Fibroblast of villous mesenchyme (primary cell): ENCODE results near the gene RERE. TPM values are rescaled to one million over a fixed set of nuclear protein-coding genes. Genes with fewer than 3 reads are reported as not detected.
"Not testable (repeated sequence)": the region's sequence is repeated elsewhere in the genome, so short reads cannot be mapped to it uniquely, and the experiment has no call there.

ENCODE experiments used
- DNase-seq: peaks from one replicate; pipeline ENCODE4 v3.0.0-alpha.2; 2010; ENCODE audit warnings: low read depth
- H3K4me3 ChIP-seq: 2 replicates; pipeline ENCODE4 v1.5.1; 2011; ENCODE audit warnings: low read depth, mild to moderate bottlenecking, low read length
- CTCF ChIP-seq: IDR thresholded peaks from 2 replicates; pipeline ENCODE4 v1.5.1; 2012; ENCODE audit warnings: low read depth, mild to moderate bottlenecking, low read length; ENCODE audit not compliant: insufficient read depth
- total RNA-seq: library from RNA; depleted of rRNA; stranded (reverse); fragments of >200 nt; gene quantifications from 2 replicates; pipeline ENCODE4 v1.2.3, GENCODE V29; 2012

The RERE gene
- total RNA-seq, 1 donor = 51.4 TPM

DNA sequence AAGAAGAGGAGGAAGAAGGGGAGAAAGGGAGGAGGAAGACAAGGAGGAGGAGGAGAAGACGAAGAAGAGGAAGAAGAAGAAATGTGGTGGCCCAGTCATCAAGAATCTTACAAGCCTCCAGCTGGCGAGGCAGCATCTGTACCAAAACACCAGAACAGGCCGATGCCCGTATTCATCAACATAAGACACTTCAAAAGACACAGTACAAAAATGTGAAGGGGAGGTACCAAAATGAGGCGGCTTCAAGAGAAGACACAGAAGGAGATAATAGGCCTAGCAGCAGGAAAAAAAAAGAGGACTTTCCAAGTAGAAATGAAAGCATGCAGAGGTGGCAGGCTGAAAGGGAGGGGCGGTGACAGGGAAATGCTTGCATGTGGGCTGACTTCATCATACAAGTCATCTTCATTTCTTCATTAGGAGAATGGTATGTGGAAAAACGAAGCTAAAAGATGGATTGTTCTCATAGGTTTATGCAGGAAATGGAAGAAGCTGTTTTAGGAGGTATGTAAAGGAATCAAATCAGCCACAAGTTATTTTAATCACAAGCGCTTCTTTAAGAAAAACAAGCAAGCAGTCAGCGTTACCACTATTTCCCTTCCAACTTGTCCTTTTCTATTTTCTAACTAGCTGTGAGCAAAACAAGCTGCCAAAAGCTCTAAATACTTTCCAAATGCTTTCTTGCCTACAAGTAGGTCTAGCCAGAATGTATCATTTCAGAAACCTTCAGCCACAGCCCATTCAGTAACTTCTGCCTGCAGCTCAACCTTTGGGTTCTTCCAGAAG lies 307.2 kb downstream of the RERE start:
- H3K4me3 ChIP-seq = no peak overlapping the region
- TF ChIP-seq CTCF = no peak

DNA sequence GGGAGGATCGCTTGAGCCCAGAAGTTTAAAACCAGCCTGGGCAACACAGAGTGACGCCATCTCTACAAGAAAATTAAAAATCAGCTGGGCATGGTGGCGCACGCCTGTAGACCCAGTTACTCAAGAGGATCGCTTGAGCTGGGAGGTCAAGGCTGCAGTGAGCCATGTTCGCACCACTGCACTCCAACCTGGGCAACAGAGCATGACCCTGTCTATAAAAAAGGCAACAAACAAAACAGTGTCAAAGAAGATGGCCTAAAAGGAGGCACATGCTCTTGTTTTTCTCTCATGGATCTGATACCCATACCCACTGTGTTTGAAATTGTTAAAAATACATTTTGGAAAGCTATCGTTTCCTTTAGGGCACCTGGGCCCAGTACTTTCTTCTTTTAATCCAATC lies 307.9 kb downstream of the RERE start:
- no peak for DNase-seq
- no peak for TF ChIP-seq CTCF
- H3K4me3 ChIP-seq = no peak overlapping the region

More for the DNA sequence above, 307.2 kb downstream of the RERE start:
- peak; percentile 80 for DNase-seq

DNA sequence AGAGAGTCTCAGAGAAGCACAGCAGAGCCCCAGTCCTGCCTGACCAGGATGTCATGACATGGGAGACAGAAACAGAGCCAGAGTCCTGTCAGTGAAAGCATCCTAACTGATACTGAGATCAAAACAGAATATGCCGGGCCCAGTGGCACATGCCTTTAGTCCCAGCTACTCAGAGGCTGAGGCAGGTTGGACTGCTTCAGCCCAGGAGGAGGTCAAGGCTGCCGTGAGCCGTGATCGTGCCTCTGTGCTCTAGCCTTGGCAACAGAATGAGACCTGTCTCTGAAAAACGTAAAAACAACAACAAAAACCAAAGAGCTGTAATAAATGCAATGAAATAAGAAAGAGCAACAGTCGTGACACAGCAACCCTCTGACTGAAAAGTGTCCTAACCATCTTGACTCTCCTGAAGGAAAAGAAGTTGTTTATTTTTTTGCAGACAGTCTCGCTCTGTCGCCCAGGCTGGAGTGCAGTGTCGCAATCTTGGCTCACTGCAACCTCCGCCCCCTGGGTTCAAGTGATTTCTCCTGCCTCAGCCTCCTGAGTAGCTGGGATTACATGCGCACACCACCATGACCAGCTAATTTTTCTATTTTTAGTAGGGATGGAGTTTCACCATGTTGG lies 310.3 kb downstream of the RERE start:
- TF ChIP-seq CTCF = no peak
- no peak overlapping the region for H3K4me3 ChIP-seq
- DNase-seq = no peak

- no peak overlapping the region for H3K4me3 ChIP-seq
- no peak for TF ChIP-seq CTCF
- no peak for DNase-seq
These were observed 311.0 kb downstream of the RERE start for GRCh38 chr1:8506456-8506855.

DNA sequence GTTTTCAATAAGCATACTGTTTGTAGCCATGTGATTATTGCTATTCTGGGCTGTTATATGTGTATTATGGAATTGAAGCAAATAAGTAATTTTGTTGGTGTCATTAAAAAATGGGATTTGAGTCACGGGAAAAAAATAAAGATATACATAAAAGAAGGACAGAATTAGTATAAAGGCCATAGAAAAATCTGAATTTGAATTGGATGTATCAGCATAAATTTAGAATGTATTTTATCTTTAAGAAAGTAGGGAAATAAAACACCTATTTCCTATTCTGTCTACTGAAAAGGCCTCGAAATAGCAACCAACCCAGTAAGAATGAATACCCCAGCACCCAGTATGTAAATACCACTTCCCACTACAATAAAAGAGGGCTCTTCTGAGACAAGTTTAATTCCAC lies 313.6 kb downstream of the RERE start:
- no peak for DNase-seq
- no peak overlapping the region for H3K4me3 ChIP-seq
- TF ChIP-seq CTCF = no peak

DNA sequence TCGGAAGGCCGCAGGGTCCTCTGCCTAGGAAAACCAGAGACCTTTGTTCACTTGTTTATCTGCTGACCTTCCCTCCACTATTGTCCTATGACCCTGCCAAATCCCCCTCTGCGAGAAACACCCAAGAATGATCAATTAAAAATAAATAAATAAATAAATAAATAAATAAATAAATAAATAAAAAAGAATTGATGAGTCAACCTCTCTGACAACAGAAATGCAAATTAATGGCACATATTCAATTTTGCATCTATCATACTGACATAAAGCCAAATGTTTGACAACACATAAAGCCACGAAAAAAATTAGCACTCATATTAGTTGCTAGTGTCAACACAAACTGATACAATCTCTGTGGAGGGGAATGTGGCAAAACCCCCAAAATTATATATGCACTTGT lies 314.5 kb downstream of the RERE start:
- H3K4me3 ChIP-seq, DNase-seq: not testable (repeated sequence)

GRCh38 chr1:8497210-8497819 lies 320.1 kb downstream of the RERE start:
- DNase-seq = peak; percentile 96
- no peak overlapping the region for H3K4me3 ChIP-seq
- TF ChIP-seq CTCF = no peak
